Spleen (tissue), 7 donors: Measurements from ENCODE around the gene MAPK8IP3.

Source experiments
- POLR2A ChIP-seq, 3 donors: fragments of 450-650 bp; IDR thresholded peaks; one replicate each; pipeline ENCODE4 v1.5.1; 2017; ENCODE audit warnings: antibody characterized with exemption in 3 of 3, mild to moderate bottlenecking in 1 of 3
- TF ChIP-seq, protein P1 (sequence below), 11 experiments: fragments of 200-600 bp in 7 of 11; fragments of 450-650 bp in 4 of 11; sonication (generic) in 4 of 11; IDR thresholded peaks in 8 of 11; conservative IDR thresholded peaks in 3 of 11; 1 replicate in 7 of 11; 2 replicates in 4 of 11; pipeline versions ENCODE4 v1.4.0 to v1.8.0; 2016 to 2021; ENCODE audit warnings: antibody characterized with exemption in 11 of 11, inconsistent platforms in 4 of 11, mild to moderate bottlenecking in 1 of 11
- donor health status: DM: no; HTN: no; CAD: no; lungs with moderate emphysema.
- donor health status: DM: no; HTN: no; CAD: no.
- donor health status: DM: no; HTN: no; CAD: no.

DNA sequence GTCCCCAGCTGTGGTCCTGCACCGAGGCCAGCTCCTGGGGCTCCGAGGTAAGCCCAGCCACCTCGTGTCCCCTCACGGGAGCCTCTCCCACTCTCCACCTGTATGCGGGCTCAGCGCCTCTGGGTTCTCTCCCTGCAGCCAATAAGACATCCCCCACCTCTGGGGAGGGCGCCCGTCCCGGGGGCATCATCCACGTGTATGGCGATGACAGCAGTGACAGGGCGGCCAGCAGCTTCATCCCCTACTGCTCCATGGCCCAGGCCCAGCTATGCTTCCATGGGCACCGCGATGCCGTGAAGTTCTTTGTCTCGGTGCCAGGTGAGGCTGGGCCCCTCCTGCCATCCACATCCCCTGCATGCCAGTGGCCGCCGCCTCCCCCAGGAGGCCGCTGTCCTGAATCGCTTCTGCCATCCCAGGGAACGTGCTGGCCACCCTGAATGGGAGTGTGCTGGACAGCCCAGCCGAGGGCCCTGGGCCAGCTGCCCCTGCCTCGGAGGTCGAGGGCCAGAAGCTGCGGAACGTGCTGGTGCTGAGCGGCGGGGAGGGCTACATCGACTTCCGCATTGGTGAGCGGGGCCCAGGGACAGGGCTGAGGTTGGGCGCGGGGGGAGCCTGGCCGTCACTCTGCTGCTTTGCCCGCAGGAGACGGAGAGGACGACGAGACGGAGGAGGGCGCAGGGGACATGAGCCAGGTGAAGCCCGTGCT, 62.2 kb downstream of the MAPK8IP3 start:
- TF ChIP-seq, protein P1, sequence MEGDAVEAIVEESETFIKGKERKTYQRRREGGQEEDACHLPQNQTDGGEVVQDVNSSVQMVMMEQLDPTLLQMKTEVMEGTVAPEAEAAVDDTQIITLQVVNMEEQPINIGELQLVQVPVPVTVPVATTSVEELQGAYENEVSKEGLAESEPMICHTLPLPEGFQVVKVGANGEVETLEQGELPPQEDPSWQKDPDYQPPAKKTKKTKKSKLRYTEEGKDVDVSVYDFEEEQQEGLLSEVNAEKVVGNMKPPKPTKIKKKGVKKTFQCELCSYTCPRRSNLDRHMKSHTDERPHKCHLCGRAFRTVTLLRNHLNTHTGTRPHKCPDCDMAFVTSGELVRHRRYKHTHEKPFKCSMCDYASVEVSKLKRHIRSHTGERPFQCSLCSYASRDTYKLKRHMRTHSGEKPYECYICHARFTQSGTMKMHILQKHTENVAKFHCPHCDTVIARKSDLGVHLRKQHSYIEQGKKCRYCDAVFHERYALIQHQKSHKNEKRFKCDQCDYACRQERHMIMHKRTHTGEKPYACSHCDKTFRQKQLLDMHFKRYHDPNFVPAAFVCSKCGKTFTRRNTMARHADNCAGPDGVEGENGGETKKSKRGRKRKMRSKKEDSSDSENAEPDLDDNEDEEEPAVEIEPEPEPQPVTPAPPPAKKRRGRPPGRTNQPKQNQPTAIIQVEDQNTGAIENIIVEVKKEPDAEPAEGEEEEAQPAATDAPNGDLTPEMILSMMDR (IDR thresholded peaks at IDR 0.05 in 8 of 11, conservative IDR thresholded peaks at IDR 0.05 in 3 of 11): no peak
- no peak for TF ChIP-seq POLR2A (IDR thresholded peaks at IDR 0.05)
